RWPE1 (cell line): ENCODE measurements around the gene TMEM223.
"Not testable (repeated sequence)": the region's sequence is repeated elsewhere in the genome, so short reads cannot be mapped to it uniquely, and the experiment has no call there.

Source experiments
- CTCF ChIA-PET: fragments of 350-600 bp; sonication (Branson Sonifier 250); formaldehyde crosslinking; extraction: SDS; loops from one replicate; lab custom pipeline; 2021; lab: Yijun Ruan, JAX
- POLR2A ChIA-PET: fragments of 400-600 bp; formaldehyde crosslinking; extraction: SDS; loops from one replicate; lab custom pipeline; 2020; ENCODE audit warnings: antibody characterized with exemption; ENCODE audit not compliant: low non-redundant PET; lab: Yijun Ruan, JAX
- DNase-seq: peaks from one replicate; pipeline ENCODE4 v3.0.0; 2012; ENCODE audit warnings: low spot score
- H3K27ac ChIP-seq: fragments of 450-650 bp; 2 replicates; pipeline ENCODE4 v1.5.1; 2017
- CTCF ChIP-seq: fragments of 450-650 bp; conservative IDR thresholded peaks from 2 replicates; pipeline ENCODE4 v1.5.1; 2017; ENCODE audit warnings: low read depth, mild to moderate bottlenecking

TMEM223 gene

GRCh38 chr11:62755086-62755615, 36.7 kb downstream of the TMEM223 start:
- no peak for DNase-seq
- POLR2A ChIA-PET = interaction anchor here (1.5 kb wide), 1 partner anchor 15 kb away, joined by 5 read pairs; no protein-coding TSS in a partner anchor
- CTCF ChIA-PET = no interaction called here
- H3K27ac ChIP-seq = peak overlapping the region; percentile 86
- TF ChIP-seq CTCF = no peak

- TF ChIP-seq CTCF = no peak
- ChIA-PET CTCF (interaction anchor here (0.6 to 1.3 kb wide), 5 partner anchors 17 to 1297 kb away, joined by 3 to 6 read pairs (median 4); partner anchors contain the start of gene TAF6L), POLR2A (interaction anchor here (0.5 to 1.5 kb wide), 13 partner anchors 8 to 1456 kb away, joined by 3 to 11 read pairs (median 4); partner anchors contain the start of genes C11orf98, CSKMT, HNRNPUL2 and LBHD1)
- peak; percentile 98 for DNase-seq
- H3K27ac ChIP-seq = peak within 1 kb of the TSS; percentile 86
These were observed 37.8 kb downstream of the TMEM223 start, which contains the start of gene ZBTB3 for GRCh38 chr11:62753736-62754603. Gene ZBTB3 (minus strand): TSS chr11:62754160. CDS start chr11:62753664, 496 bp downstream.

GRCh38 chr11:62752994-62753735, 38.6 kb downstream of the TMEM223 start:
- POLR2A ChIA-PET = interaction anchor here (0.8 to 1.5 kb wide), 10 partner anchors 9 to 88 kb away, joined by 3 to 6 read pairs (median 4); partner anchors contain the start of genes C11orf98, CSKMT, HNRNPUL2 and LBHD1
- CTCF ChIA-PET = interaction anchor here (0.5 to 1.3 kb wide), 5 partner anchors 17 to 1298 kb away, joined by 3 to 6 read pairs (median 4); partner anchors contain the start of gene TAF6L
- H3K27ac ChIP-seq = peak overlapping the region; percentile 86
- no peak for TF ChIP-seq CTCF
- DNase-seq = no peak

- no peak for DNase-seq
- POLR2A ChIA-PET = interaction anchor here (0.6 to 1.3 kb wide), 2 partner anchors 10 to 88 kb away, joined by 4 read pairs; partner anchors contain the start of gene POLR2G
- TF ChIP-seq CTCF = no peak
- CTCF ChIA-PET = interaction anchor here (0.6 to 1.2 kb wide), 2 partner anchors 79 to 195 kb away, joined by 3 to 4 read pairs; no protein-coding TSS in a partner anchor
- peak overlapping the region; percentile 86 for H3K27ac ChIP-seq
These were observed 39.5 kb downstream of the TMEM223 start for GRCh38 chr11:62752177-62752785.

- CTCF ChIA-PET, DNase-seq, POLR2A ChIA-PET: not testable (repeated sequence)
- peak overlapping the region; percentile 20; the same call in 1 of the 2 replicates for H3K27ac ChIP-seq
These were observed 41.9 kb downstream of the TMEM223 start for GRCh38 chr11:62749931-62750330.

GRCh38 chr11:62747475-62748160, 44.2 kb downstream of the TMEM223 start:
- TF ChIP-seq CTCF = no peak
- POLR2A ChIA-PET = no interaction called here
- CTCF ChIA-PET = interaction anchor here (0.6 kb wide), 1 partner anchor 121 kb away, joined by 3 read pairs; no protein-coding TSS in a partner anchor
- peak overlapping the region; percentile 61 for H3K27ac ChIP-seq
- DNase-seq = no peak
